GM21447 (cell line): Measurements from ENCODE around the gene AJUBA.
"Not testable (repeated sequence)": the region's sequence is repeated elsewhere in the genome, so short reads cannot be mapped to it uniquely, and the experiment has no call there.

ENCODE experiments used
- ATAC-seq: cut with Tn5 transposase; IDR thresholded peaks from one replicate; pipeline ENCODE4 v1.9.1; 2021; ENCODE audit not compliant: unreplicated experiment

Gene AJUBA

DNA sequence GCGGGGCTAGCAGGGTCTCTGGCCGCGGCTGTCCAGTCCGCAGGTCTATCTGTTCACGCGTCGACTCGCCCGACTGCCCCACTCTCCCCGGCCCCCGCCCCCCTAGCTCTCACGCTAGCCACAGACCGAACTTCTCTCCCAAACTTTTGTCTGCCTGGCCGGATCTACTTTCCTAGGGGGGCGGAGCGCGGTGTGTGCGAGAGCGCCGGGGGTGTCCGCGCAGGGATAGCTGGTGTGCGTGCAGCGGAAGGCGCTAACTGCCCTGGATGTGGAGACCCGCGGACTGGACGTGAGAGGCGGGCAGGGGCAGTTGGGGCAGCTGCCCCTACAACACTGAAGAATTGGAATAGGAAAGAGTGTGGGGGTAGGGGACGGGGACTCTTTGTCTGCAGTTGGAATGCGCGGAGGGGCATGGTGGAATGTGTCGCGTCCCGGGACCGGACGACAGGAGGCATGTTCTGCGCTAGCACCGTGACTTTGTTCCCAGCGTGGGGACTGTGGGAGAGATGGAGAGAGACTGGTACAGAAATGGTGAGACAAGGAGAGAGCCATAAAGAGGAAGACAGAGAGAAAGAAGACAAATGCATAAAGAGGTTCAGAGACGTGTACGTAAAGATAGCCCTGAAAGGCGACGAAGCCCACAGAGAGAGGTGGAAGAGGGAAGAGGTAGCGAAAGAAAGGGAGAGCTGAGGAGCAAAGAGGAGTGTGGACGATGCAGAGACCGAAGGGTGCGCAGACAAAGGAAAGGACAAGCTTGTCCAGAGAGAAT is at the start of gene AJUBA:
AJUBA (minus strand) TSS at position 75 of the 769 bp plus-strand sequence. CDS start 285 bp downstream, outside the sequence.
- no peak for ATAC-seq

DNA sequence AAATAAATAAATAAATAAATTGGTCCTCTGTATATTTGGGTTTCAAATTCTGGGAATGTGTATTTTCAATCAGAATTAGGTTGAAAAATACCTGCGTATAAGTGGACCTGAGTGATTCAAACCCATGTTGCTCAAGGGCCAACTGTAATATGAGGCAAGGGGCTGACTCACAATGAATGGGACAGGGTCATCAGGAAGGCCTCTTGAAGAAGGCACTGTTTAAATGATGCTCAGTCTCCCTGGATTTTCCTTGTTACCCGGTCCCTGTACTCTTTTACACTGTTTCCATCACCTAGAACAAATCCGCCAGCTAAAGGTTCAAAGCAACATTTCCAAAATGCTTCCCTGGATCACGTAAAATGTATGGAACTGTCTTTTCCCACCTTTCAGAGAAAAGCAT is 48.6 kb upstream of the AJUBA start:
- ATAC-seq, result no peak

GRCh38 chr14:23028799-23029198 is 46.4 kb upstream of the AJUBA start:
- no peak for ATAC-seq

DNA sequence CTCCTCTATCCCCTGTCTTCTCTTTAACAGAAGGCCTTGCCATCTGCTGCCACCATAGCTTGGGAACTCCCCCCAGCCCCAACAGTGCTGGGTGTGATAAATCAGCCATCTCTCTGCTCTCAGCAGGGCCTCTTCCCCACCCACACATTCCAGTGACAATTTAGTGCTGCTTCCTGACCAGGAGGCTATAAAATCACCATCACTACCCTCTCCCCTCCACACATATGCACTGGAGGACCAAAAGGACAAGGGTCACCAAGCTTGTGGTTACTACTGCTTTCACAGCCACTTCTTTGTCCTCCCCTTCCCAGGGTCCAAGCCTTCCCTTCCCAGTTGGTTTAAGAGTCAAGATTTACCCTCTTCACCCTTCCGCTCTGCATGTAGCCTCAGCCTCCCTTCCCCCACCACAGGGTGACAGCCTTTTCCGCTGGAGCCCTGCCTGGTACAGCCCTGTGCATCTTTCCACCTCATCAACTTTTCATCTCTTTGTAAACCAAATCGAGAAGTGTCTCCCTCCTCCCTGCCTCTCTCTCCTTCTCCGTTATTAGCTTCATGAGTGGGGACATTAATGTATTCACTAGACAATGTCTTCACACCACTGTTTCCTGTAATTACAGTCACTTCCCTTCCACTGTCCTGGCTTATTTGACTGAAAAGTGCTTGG is 42.9 kb upstream of the AJUBA start:
- ATAC-seq, result no peak

DNA sequence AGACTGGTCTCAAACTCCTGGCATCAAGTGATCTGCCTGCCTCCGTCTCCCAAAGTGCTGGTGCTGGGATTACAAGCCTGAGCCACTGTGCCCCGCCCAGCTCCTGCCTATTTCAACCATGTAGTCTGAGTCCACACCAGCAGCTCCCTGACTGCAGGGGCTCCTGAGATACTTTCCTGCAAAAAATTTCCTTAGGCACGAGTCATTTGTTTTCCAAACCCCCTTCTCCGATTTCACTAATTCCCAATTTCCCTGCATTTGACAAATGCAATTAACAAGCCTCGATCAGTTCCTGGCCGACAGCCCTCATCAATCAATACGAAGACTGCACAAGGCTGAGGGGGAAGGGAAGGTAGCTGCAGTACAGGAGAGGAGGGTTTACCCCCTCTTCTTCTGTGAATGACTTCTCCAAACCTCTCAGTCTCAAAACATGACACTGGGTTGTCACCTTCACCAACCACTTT is 42.3 kb upstream of the AJUBA start:
- ATAC-seq, result no peak

GRCh38 chr14:23023795-23024152 is 41.4 kb upstream of the AJUBA start:
- no peak for ATAC-seq

- ATAC-seq, result no peak
These were observed 40.9 kb upstream of the AJUBA start for GRCh38 chr14:23023022-23023794.

GRCh38 chr14:23021889-23022442 is 39.6 kb upstream of the AJUBA start:
- ATAC-seq, result no peak

DNA sequence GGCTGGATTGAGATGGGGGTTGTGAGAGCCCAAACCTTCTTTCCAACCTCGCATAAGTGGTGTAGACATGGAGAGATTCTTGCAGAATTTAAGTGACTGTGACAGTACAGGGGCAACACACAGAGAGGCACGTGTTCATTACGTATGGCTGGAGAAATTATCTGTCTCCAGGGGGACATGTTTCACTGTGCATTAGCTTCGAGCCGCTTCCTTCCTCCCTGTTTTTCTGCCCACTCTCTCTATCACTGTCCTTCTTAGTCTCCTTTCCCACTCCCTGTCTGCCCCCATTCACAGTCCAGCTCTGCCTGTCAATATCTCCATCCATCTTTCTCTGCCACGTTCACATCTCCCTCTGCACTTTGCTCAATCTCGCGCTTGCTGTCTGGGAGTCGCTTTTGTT is 39.1 kb upstream of the AJUBA start:
- ATAC-seq, result no peak

GRCh38 chr14:23020143-23021128 is 38.1 kb upstream of the AJUBA start:
- ATAC-seq, result no peak

DNA sequence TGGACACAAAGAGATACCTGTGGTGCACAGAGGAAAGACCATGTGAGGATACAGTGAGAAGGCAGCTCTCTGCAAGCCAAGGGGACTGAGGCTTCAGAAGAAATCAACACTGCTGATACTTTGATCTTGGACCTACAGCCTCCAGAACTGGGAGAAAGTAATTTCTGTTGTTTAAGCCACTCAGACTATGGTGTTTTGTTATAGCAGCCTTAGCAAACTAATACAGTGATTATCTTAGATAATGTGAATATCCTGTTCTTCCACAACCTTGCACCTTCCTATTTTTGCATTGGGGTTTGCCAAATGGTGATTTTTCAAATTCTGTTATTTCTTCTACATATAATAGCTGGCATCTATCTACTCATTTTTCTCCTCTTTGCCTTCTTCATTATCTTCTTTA is 35.8 kb upstream of the AJUBA start:
- ATAC-seq, result no peak

DNA sequence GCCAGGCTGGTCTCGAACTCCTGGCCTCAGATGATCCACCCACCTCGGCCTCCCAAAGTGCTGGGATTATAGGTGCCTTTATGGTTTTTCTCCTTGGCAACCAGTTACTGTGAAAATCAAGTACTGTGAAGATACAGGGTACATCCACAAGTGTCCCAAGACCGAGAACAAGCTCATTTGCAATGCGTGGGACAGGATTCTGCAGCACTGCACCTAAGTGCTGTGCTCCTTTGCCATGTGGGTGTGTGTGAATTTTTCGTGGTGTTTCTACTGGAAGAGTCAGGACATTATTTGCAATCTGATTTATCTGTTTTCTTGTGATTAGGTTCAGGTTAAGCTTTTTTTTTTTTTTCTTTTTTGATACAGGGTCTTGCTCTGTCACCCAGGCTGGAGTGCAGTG is 34.7 kb upstream of the AJUBA start:
- ATAC-seq, result no peak

DNA sequence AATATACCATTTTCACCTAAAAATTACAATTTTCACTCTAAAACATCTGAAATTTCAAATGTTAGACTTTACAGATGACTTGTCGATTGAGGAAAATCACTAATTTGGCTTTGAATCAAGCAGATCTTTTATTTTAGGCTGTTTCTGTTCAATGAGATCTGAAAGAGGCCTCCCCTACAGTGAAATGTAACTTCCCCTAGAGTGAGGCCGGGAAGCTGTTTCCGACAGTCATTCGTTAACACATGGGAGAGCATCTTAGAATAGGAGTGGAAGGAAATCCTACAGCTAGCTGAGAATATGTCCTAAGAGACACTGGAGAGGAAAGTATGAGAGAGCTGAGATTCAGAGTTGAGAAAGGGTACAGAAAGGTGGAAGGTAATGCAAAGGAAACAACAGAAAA is 33.3 kb upstream of the AJUBA start:
- ATAC-seq, result no peak

GRCh38 chr14:23013749-23014054 is 31.4 kb upstream of the AJUBA start:
- ATAC-seq, result not testable (repeated sequence)

GRCh38 chr14:23013054-23013748 is 30.9 kb upstream of the AJUBA start:
- no peak for ATAC-seq

DNA sequence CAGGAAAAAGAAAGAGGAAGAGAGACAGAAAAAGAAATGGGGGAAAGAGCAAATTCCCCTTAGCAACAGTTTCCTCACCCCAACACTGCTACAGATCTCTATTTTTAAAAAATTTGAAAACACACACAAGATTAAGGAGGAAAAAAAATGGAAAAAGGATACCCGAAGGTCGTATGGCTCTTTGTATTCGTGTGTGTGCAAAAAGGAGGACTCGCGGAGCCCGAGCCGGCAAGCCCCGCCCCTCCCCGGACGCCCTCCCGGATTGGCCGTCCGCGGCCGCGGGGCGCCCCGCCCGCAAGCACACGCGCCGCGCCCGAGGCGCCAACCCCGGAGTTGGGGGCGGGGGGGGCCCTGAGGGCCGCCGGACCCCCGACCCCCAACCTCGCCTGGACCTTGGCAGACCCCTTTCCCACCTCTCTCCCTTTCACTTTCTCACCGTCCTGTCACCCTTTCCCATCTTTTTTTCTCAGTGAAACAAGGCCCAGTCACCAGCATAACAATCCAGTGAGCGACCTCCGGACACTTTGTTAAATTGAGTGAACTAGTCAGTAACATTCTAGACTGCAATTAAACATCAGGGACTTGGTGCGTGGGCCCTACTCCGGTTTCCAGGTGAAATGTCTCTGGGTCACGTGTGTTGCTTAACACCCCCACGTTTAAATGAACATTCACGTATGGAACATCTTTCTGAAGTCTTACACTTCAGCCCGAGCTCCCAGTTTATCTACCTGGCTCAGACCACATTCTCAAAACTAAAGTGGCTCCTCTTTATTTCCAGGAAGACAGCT is 27.8 kb upstream of the AJUBA start, which contains the start of gene C14orf93:
C14orf93 (minus strand) TSS at position 205 of the 788 bp plus-strand sequence. CDS start 11,120 bp downstream, outside the sequence.
- ATAC-seq, result no peak

- ATAC-seq, result no peak
These were observed 27.2 kb upstream of the AJUBA start for GRCh38 chr14:23009483-23009938.

GRCh38 chr14:23008831-23009230 is 26.5 kb upstream of the AJUBA start:
- no peak for ATAC-seq
